Right lobe of liver (tissue), 6 donors: ENCODE results near the gene GJA3. TPM values are rescaled to one million over a fixed set of nuclear protein-coding genes. Genes with fewer than 3 reads are reported as not detected.

ENCODE experiments used
- ATAC-seq, 4 donors: fragments of 200-7000 bp; cut with Tn5 transposase; one replicate each; pipeline ENCODE4 v1.9.1; 2020; ENCODE audit warnings: mild to moderate bottlenecking in 4 of 4, moderate library complexity in 4 of 4
- DNase-seq, 3 donors: peaks; one replicate each; pipeline ENCODE4 v3.0.0-alpha.2; 2020
- H3K27ac ChIP-seq, 3 donors: fragments of 200-600 bp; one replicate each; pipeline ENCODE4 v1.8.0; 2022
- H3K27me3 ChIP-seq, 2 donors: fragments of 200-600 bp; one replicate each; pipeline ENCODE4 v1.8.0; 2022
- H3K36me3 ChIP-seq, 4 donors: fragments of 200-600 bp; sonication (generic) in 1 of 4; one replicate each; pipeline versions ENCODE4 v1.5.1 to v1.8.0; 2017 to 2022; ENCODE audit warnings: control low read depth in 1 of 4
- H3K4me1 ChIP-seq, 4 donors: fragments of 200-600 bp; sonication (generic) in 1 of 4; one replicate each; pipeline versions ENCODE4 v1.5.1 to v1.8.0; 2017 to 2022; ENCODE audit warnings: control low read depth in 1 of 4
- H3K4me3 ChIP-seq, 3 donors: fragments of 200-600 bp; one replicate each; pipeline ENCODE4 v1.8.0; 2022
- H3K9me3 ChIP-seq, 4 donors: fragments of 200-600 bp; sonication (generic) in 1 of 4; one replicate each; pipeline versions ENCODE4 v1.5.1 to v1.8.0; 2017 to 2022; ENCODE audit warnings: control low read depth in 1 of 4
- CTCF ChIP-seq, 4 donors: fragments of 200-600 bp in 3 of 4; fragments of 450-650 bp in 1 of 4; IDR thresholded peaks; one replicate each; pipeline versions ENCODE4 v1.5.1 to v1.8.0; 2016 to 2022; ENCODE audit warnings: antibody characterized with exemption in 4 of 4, mild to moderate bottlenecking in 2 of 4
- POLR2A ChIP-seq: fragments of 450-650 bp; IDR thresholded peaks from one replicate; pipeline ENCODE4 v1.6.1; 2017; ENCODE audit warnings: antibody characterized with exemption, mild to moderate bottlenecking
- WGBS: methylation state at CpG from one replicate; pipeline ENCODE4 v1.1.6; 2018; ENCODE audit warnings: low coverage, low lambda C conversion rate; ENCODE audit not compliant: insufficient coverage; ENCODE audit errors: missing lambda C conversion rate; 5-methylcytosine and 5-hydroxymethylcytosine counted together
- intact Hi-C, 2 donors: fragments of 100-400 bp; cut with DNase I; formaldehyde crosslinking; loops; one replicate each; pipeline versions ENCODE4 v1.11.2 to v1.14.1; 2022
- total RNA-seq, 6 experiments: library from RNA; depleted of rRNA in 2 of 6; stranded (reverse); fragments of >200 nt in 2 of 6; fragmentation: NEBNext Ultra II Directional in 3 of 6; extraction: Animal tissue kit (Norgen Biotek cat#: 25700) in 3 of 6; gene quantifications; one replicate each; pipeline versions ENCODE4 v1.1.0 to v1.2.4, GENCODE V29; 2016 to 2023
- donor health status: DM: no; HTN: yes; CAD: no.
- donor health status: DM: no; HTN: no; CAD: no.
- donor health status: DM: no; HTN: no; CAD: no.
- donor health status: DM: no; HTN: yes; CAD: no.
- donor health status: DM: no; HTN: yes; CAD: no.

Gene GJA3
- total RNA-seq, 6 experiments from 2014 or later = 0.11 TPM; not detected in 5

GRCh38 chr13:20198781-20199180 lies 37.9 kb upstream of the GJA3 start:
- Histone ChIP-seq H3K27ac (peak overlapping the region; percentile 10 to 45 (median 36)), H3K27me3 (no peaks in the 10 kb centered on the region), H3K36me3 (no peaks in the 10 kb centered on the region), H3K9me3 (no peaks in the 10 kb centered on the region), H3K4me3 (no peak overlapping the region), H3K4me1 (peaks cover 0 to 22% (median 6%) of the 10 kb centered on the region in 4 donors)
- intact Hi-C loops = loop anchor here in 1 of 2 donors (10.0 kb wide), 1 partner anchor 276 kb away; no protein-coding TSS in a partner anchor
- WGBS = 41% methylated on average over 1 of the region's 1 CpG
- ATAC-seq (peak; percentile 68 to 84 (median 80)), DNase-seq (no peak)
- TF ChIP-seq POLR2A = no peak
- no peak for TF ChIP-seq CTCF (IDR thresholded peaks at IDR 0.05)

GRCh38 chr13:20197361-20197834 lies 36.5 kb upstream of the GJA3 start:
- peaks cover 0 to 27% (median 6%) of the 10 kb centered on the region in 4 donors for H3K4me1 ChIP-seq
- no peaks in the 10 kb centered on the region for H3K36me3 ChIP-seq
- intact Hi-C loops = loop anchor here in 1 of 2 donors (10.0 kb wide), 1 partner anchor 277 kb away; no protein-coding TSS in a partner anchor
- peak; percentile 51 to 74 (median 72) for TF ChIP-seq CTCF (IDR thresholded peaks at IDR 0.05)
- TF ChIP-seq POLR2A = no peak
- 4% methylated on average over 5 of the region's 5 CpGs for WGBS
- peak overlapping the region in 1 of 3 donors; percentile 19 for H3K27ac ChIP-seq
- H3K27me3 ChIP-seq = no peaks in the 10 kb centered on the region
- ATAC-seq = peak; percentile 71 to 76 (median 72)
- no peak for DNase-seq
- no peaks in the 10 kb centered on the region for H3K9me3 ChIP-seq
- H3K4me3 ChIP-seq = no peak overlapping the region

GRCh38 chr13:20195801-20196200 lies 34.9 kb upstream of the GJA3 start:
- DNase-seq = no peak
- no peak for ATAC-seq
- H3K9me3 ChIP-seq = no peaks in the 10 kb centered on the region
- H3K36me3 ChIP-seq = no peaks in the 10 kb centered on the region
- no peak overlapping the region for H3K4me3 ChIP-seq
- WGBS = 73% methylated on average over 8 of the region's 8 CpGs
- TF ChIP-seq POLR2A (no peak), CTCF (IDR thresholded peaks at IDR 0.05) (no peak)
- H3K27me3 ChIP-seq = no peaks in the 10 kb centered on the region
- intact Hi-C loops = loop anchor here in 1 of 2 donors (10.0 kb wide), 1 partner anchor 279 kb away; no protein-coding TSS in a partner anchor
- no peak overlapping the region for H3K27ac ChIP-seq
- peaks cover 0 to 36% (median 11%) of the 10 kb centered on the region in 4 donors for H3K4me1 ChIP-seq

- no peak overlapping the region for H3K4me3 ChIP-seq
- intact Hi-C loops = loop anchor here in 1 of 2 donors (10.0 kb wide), 1 partner anchor 281 kb away; no protein-coding TSS in a partner anchor
- no peaks in the 10 kb centered on the region for H3K9me3 ChIP-seq
- H3K4me1 ChIP-seq = peaks cover 0 to 49% (median 19%) of the 10 kb centered on the region in 4 donors
- WGBS = 27% methylated on average over 15 of the region's 27 CpGs
- peaks cover 0 to under 1% (median 0%) of the 10 kb centered on the region in 4 donors for H3K36me3 ChIP-seq
- H3K27ac ChIP-seq = no peak overlapping the region
- no peak for TF ChIP-seq CTCF (IDR thresholded peaks at IDR 0.05)
- no peak for TF ChIP-seq POLR2A
- no peak for ATAC-seq
- no peaks in the 10 kb centered on the region for H3K27me3 ChIP-seq
- DNase-seq = no peak
These were observed 33.2 kb upstream of the GJA3 start for GRCh38 chr13:20193907-20194631.
